Stimulated activated CD8-positive, alpha-beta memory T cell treated with anti-CD3 and anti-CD28 coated beads, Interleukin-2, amount 100 ng/mL, for 1 hour (primary cell): ENCODE data around the gene GOLT1A.

Experiments
- DNase-seq, 2 donors: peaks; one replicate each; pipeline ENCODE4 v3.0.0-alpha.2; 2020; ENCODE audit warnings: low read depth in 2 of 2

The GOLT1A gene, protein sequence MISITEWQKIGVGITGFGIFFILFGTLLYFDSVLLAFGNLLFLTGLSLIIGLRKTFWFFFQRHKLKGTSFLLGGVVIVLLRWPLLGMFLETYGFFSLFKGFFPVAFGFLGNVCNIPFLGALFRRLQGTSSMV

DNA sequence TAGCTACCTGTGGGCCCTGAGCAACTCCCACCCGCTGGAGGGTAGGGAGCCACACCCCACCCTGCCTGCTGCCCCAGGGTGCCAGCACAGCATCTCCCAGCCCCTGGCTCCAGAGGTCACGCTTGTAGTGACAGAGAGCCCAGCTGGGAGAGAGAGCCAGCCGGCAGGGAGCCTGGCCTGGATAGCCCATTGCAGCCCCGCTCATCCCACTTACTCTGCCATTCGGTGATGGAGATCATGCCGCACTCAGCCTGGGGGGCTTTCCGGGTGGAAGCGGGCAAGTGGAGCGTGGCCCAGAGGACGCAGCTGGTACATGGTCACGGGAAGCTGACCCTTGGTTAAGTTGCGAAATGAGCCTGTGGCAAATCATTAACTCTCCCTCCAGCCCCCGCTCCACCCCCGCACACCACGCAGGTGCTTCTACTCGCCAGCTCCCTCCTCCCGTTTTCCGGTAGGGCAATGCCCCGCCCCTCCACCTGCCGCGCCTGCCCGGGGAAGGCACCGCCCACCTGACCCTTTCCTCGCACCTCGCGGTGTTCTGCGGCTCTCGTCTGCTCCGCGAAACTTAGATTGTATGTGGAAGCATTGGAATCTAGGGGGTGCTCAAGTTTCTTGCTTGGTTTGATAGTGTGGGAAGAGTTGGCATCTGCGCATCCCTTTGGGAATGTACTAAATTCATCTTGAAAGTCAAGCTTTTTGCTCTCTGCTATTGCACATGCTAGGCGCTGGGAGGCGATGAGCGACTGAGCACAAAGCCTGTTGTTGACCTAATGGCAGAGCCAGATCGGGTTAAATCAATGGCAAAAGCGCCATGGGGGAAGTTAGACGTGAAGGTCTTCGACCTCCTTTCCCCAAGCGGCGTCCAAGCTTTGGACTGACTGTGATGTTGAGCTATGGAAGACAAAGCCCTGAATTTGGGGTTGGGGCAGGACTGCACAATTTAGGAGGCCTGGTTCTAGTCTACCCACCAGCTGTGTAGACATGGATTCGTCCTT, at the start of gene GOLT1A:
Gene GOLT1A, minus strand, starts transcription at position 321 of the 995 bp plus-strand sequence. Its CDS starts 82 bp downstream, at position 239.
- peak in 1 of 2 donors; percentile 13 for DNase-seq

DNA sequence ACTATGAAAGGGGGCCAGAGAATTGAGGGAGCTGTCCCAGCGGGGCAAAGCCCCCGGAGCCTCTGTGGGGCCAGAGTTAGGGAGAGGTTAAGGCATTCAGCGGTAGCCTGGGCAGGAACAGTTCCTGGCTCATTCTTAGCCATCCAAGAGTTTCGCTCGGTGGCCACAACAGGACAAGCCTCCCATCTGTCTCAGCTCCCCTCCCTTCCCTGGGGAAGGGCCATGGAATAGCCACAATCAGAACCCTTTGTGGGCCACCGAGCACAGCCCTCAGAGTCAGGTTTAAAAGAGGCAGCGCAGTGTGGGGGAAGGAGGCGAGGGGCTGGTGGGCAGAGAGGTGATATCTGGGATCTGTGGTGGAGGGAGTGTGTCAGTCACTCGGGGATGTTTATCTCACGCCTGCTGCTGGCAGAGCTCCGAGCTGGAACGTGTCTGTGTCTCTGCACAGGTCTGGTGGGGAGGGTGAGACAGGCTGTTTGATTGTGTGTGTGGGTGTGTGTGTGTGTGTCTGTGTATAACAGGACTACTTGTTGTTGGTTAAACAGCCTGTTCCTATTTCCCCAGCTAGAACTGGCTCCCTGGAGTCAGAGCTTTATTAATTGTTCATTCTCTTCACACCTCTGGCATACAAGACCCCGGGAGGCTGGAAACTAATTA, 49.6 kb upstream of the GOLT1A start:
- DNase-seq: no peak

DNA sequence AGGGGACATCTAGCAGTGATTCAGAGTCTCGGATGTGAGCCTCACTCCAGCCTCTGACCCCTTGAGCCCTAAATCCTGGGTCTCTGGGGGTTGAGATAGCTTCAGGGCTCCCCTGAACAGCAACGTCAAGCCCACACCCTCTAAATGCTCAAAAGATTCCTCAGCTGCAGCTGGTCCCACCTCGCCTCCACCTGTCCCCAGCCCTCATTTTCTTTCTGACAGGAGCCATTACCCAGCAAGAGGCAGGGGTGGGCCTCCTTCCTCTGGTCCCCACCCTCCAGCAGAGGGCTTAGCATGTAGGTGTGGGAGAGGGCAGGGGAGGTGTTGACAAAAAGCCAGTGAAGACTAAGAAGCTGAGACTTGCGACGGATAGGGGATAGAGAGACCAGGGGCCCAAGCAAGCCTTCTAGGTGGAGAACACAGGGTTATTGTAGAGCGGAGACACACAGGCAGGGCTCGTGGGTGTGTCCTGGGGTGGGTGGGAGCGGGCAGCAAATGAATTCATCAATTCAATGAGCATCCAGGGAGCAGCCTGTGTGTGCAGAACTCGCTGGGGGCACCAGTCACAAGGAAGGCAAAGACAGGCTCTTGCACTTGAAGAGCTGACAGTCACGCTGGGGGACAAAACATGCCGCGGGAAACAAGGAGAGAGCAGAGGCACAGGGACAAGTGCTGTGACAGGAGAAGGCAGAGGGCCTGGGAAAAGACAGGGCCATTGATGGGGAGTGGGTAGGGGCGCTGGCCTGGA, 48.9 kb upstream of the GOLT1A start:
- DNase-seq: no peak

DNA sequence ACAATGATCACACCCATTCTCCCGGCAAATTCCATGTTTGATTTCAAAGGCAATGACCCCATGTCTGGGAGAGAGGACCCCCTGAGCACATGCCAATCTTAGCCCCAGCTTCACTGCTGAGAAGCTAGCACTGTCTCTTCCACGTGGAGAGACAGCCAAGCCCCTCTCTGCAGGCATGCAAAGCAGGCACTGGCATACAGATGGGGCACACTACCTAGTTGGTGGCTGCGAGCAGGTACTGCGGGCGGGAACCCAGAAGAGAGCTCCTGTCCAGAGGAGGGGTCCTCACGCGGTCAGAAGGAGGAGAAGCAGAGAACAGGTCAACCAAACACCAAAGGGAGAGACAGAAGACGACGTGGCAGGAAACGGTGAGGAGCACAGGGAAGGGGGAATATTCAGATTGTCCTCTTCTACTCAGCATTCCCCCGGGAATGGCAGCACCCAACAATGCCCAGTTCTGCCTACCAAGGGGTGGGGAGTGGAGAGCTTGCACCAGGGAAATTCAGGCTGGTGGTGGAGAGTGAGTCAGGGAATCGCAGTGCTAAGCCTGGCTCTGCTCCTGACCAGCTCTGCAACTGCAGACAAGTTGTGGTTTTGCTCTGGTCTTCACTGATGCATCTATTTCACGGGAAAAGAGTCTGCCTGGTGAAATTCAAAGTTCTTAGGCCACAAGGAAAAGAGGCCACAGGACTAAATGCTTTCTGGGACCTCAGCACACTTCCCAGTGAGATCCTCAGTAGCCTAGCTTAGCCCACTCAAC, 48.1 kb upstream of the GOLT1A start:
- DNase-seq: no peak

DNA sequence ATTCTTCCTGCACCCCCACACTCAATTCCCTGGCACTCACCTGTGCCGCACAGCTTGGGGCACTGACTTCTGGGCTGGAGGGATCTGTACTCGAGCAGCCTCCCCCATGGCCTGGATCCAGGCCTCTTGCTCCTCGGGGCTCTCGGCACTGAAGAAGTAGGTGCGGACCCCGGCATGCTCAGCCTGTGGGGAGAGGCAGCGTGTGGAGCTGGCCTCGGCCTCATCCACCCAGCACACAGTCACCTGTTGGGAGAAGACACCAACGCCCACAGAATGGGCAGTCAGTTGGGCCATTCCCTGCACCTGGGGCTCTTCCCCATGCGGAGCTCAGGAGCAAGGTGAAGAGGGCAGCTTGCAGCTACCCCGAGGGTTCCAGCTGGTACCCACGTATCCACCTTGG, 47.5 kb upstream of the GOLT1A start:
- no peak for DNase-seq

DNA sequence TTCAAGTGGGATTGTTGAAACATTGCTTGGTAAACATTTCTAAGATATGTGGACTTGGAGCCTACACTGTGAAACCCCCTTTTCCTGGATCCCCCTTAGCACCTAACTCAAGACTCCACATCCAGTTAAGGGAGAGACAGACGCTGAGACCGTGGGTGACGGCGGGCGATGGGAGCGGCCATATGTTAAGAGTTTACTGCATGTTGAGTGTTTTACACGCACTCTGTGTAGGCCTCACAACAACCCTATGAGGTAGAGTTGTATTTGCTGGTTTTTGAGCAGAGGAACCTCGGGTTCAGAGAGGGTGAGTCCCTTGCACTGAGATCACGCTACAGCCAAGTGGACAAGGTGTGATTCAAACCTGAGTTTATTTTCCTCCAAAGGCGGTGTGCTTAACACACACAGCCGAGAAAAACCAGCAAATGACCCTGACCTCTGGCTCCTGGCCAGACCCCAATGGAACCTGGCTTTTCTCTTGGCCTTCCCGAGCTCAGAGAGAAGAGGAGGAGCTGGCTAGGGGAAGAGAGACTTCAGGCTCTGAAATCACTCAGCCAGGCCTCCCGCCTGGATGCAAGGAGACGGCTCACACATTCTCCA, 46.9 kb upstream of the GOLT1A start:
- DNase-seq: no peak

DNA sequence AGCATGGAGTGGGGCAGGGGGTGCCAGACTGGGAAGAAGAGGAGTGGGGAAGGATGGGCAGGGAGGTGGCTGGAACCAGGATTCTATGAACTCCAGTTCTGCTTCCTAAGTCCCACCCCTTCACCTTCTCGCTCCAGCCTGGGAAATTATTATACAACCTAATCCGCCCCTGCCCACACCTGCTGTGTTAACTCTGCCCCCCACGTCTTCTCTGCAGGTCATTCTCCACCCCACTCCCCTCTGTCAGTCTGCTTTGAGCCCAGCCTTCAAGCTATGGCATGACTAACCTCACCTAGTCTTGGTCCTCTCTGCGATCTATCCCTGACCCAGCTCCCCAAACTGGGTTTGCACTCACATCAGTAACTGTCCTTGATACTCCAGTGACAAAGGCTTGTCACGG, 46.0 kb upstream of the GOLT1A start:
- DNase-seq: no peak

DNA sequence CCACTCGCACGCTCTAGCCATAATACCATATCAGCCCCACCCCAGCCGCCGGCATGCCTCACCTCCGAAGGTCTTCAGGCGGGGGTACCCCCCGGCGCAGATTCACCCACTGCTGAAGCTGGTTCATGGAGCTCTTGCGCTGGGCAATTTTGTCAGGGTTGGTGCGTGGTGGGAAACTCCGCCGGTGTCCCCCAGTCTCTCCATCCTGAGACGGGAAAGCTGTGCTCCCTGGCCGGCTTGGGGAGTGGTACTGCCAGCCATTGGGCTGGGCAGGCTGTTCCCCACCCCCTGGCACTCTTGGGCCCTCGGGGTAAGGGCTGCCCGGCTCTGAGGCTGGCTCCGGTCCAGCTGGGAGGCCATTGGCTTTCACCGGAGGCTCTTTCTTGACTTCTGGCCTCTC, 45.4 kb upstream of the GOLT1A start:
- no peak for DNase-seq

DNA sequence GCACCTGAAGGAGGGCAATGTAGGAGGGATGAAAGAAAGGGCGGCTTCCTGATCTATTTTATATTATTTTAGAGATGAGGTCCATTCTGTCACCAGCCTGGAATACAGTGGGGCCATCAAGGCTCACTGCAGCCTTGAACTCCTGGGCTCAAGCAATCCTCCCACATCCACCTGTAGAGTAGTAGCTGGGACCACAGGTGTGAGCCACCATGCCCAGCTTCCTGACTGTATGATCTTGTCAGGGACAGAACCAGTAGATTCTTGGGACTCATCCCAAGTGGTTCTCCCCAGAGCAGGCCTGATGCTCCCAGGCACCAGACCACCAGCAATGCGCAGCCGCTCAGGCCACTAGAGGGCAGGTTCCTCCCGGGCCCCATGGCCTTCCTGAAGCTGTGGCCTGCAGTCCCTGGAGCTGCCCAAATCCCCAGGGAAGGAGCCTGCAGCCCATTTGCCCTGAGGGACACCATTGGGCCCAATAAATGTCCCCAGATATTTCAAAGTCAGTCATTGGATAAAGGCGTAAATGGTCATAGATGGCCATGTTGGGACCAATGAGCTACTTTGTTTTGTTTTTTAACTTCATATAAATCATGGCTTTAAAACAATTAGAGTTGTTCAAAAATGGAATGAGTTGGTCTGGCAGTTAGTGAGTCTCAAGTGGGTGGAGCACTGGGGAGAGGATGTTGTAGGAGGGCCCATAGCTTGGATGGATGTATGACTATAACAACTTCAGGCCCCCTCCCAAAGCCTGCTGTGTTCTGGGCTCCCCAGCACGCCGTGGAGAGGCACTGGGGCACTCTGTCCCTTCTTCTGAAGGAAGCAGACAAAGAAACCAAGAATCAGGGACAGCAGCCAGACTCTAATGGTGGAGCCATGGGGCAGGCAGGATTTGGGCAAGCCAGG, 44.7 kb upstream of the GOLT1A start:
- DNase-seq: no peak

DNA sequence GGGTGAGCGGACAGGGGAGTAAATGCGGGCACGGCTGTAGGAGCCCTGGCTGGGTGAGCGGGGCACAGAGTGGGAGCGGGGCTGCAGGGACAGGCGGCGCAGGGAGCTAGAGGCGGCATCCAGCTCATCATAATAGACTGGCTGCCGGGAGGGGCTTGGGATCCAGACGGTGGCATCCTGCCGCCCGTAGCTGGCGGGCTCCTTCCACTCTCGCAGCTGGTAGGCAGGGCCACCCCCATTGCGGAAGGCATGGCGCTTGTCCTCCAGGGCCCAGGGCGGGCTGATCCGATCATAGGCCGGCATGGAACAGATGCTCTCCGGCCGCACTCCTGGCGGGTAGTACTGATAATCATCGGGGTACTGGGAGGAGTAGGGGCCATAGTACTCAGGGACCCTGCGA, 43.7 kb upstream of the GOLT1A start:
- DNase-seq: no peak

DNA sequence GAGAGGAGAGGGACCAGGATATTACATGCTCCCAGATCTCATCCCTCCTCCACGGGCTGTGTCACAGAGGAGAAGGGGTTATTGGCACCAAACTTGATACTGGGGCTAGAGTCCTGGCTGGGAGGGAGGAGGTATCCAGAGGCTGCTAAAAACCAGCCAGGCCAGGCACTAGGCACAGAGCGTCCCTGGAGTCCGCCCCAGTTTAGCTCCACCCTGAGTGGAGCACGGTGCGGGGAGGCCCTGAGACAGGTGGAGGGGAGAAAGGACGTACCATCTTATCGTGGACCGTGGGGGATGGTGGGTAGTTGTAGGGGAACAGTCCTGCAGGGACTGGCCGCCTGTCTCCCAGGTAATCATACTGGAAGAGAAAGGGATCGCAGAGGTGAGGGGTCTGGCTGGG, 42.7 kb upstream of the GOLT1A start:
- DNase-seq: no peak

DNA sequence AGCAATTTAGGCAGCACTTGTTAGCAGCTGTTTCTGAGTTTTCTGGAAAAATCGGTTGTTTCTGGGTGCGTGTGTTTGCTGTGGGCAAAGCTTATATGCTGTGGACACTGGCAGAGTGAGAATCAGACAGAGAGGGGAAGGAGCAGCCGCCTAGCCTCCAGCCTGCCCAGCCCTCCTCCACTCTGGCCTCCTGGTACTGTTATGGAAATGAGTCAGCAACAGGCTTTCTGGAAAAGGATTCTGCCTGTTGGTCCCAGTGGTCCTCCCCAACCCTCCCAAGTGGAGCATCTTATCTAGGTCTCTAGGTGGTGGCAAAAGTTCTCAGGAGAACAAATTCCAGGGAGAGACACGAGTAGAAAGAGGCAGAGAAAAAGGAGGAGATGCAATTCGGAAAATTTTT, 42.2 kb upstream of the GOLT1A start:
- DNase-seq: no peak

DNA sequence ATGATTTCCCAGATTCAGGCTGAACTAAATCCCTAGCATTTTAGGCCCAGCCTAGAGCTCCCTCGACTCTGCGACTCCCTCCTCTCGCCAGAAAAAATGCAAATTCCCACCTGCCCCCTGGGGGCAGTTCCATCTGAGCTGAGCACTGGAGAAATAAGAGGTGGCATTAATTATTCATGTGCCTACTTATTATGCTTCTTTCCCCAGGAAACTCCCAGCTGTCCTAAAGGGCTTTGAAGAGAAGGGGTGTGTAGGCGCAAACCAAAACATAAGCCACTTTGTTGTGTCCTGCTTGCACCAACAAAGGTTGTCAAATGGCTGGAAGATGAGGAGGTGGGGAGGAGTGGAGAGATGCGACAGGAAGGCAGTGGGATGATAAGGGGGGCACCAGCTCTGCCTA, 41.4 kb upstream of the GOLT1A start:
- no peak for DNase-seq

DNA sequence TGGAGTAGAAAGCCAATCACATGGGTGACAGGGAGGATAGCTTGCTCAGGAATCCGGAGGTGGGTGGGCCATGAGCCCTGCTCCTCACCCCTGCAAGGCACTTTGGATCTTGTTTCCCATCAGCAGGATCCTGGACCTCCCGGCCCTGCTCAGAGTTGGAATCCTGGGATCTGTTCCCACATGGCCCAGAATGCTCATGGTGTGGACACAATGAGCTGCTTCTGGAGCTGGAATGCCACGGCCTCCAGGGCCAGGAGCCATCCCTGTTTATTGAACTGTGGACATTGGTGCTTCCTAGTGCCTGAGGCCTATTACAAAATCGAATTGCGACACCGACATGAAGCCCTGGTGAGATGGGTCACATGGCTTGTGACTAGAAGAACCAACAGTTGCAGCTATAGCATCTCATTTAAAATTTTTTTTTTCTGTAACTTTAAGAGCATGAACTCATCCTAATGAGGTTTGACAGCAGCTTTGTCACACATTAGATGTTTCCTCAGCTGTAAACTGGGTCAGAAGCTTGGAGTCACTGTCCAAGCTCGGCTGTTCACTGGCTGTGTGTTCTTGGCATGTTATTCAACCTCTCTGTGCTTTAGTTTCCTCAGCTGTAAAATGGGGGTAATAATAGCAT, 40.4 kb upstream of the GOLT1A start:
- no peak for DNase-seq

DNA sequence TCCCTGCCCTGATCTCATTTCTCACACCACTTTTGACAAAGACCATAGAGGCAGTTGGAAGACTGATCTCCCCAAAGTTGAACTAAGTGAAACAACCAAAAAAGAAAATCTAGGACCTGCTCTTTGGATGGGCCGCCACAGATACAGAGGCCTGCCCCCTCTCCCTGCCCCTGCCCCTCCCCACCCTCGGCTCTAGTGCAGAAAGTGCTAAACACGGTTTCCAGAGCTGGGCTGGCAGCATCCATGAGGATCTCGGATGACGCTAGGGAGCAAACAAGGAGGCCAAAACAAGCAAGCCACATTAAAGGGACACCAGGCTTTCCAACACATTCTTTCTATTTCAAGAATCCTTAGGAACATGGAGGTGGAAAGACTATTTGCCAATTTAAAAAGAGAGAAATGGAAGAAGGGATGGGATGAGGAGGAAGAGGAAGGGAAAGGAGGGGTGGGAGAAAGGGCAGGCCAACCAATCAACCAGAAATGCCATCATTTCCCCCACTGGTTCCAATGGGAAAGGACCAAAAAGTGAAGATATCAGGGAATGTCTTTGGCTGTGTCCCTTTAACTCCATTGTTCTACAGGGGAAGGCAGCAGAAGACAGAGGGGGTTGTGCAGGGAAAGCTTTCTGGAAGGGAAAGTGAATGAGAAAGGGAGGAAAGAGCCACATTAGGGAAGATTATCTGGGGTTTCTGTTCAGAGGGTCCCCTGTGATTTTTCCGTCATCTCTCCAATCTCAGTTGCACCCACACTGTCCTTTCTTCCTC, 38.3 kb upstream of the GOLT1A start:
- DNase-seq: no peak

DNA sequence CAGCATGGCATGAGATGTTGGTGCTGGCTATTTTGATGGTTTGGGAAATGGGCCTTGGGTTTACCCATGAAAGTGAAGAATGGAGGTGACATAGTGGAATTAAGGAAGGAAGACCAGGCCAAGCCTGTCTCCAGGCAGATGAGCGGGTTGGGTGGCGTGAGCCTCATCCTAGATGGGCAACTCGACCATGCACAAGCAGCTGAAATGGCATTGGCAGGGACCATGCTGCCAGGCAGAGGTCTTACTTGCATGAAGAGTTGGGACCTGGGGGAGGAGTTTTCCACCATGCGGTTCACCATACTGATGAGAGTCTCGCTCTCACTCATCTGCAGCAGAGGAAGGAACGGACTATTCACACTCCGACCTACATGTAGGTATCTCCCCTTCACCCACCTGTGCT, 37.5 kb upstream of the GOLT1A start:
- no peak for DNase-seq

DNA sequence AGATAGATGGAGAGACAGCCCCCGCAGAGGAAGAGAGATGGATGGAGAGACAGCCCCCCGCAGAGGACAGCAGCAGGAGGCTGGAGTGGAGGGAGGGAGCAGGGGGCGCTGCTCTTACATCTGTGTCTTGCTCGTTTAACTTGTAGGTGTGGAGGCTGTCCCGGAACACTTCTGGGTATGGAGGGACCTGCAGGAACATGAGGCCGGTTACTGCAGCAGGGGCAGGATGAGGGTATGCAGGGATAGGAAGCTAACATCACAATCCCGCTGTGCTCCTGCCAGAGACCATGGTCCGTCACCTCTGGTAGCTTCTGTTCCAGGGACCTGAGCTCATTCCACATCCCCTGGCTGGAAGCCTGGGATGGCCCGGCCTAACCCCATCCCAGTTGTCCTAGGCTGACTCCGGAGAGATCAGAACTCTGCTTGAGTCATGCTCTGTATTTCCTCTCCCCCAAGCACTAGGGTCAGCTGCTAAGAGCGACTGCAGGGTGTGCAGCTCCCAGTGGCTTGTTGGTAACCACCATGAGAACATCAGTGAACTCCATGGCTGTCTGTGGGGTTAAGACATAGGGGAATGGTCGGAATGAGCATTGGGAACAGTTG, 36.7 kb upstream of the GOLT1A start:
- no peak for DNase-seq

DNA sequence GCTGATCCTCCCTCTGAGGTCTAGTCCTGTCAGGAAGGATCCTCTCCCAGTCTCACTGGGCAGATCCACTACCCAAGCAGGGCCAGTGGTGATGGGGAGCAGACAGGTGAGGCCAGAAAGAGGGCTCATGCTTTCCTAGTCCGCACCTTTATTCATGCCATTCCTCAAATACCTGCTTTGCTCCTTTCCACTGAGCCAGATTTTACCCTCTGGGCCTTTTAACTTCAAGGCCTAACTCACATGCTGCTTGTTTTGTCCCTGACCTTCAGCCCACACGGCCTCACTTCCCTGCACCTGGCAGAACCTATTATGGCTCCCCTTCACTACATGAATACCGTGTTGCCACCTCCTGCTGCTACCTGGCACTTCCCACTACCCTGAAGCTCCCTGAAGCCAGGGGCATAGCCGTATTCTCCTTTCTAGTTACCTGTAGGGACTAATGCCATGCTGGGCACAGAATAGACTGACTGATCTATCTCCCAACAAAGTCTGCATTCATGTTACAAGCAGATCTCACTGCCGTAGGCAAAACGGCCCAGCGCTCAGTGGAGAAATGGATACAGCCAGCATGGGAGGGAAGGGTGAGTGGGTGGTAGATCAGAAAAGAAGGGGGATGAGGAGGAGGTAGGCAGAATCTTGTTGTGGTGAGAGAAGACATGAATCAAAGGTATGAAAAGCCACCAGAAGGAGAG, 36.1 kb upstream of the GOLT1A start:
- no peak for DNase-seq
